ENCODE results near the gene BEND3. TPM values are rescaled to one million over a fixed set of nuclear protein-coding genes. Genes with fewer than 3 reads are reported as not detected.

BEND3 gene
- total and polyA plus RNA-seq, 2 of the 8 experiments (the other 6 are each of a cell fraction or from before 2014, with no cell fraction given): 25.2 to 38.8 TPM

- no peaks in the 10 kb centered on the region for H3K79me2 ChIP-seq (ENCODE audit: control insufficient read depth in 1 of 2, insufficient read depth in 2 of 2, low read length in 2 of 2)
- 94% methylated on average over 8 of the region's 8 CpGs; no CpG with 5 or more reads in 1 of the 2 experiments for WGBS, 2 experiments (ENCODE audit: extremely low coverage in 1 of 2, insufficient coverage in 1 of 2, insufficient read length in 1 of 2, insufficient replicate concordance in 2 of 2, low coverage in 1 of 2, low lambda C conversion rate in 2 of 2, missing lambda C conversion rate in 1 of 2)
- H3K4me1 ChIP-seq (replicated peaks in 1 of 4; ENCODE audit: control insufficient read depth in 3 of 4, insufficient read depth in 4 of 4, low read length in 3 of 4): peaks cover 5 to 10% (median 8%) of the 10 kb centered on the region in 4 experiments; a peak in 6 of 7 replicates
- no peak overlapping the region for H3K27ac ChIP-seq (ENCODE audit: low read depth, low read length)
- H2BK20ac ChIP-seq (ENCODE audit: low read length): no peak overlapping the region
- H3K36me3 ChIP-seq (ENCODE audit: control insufficient read depth in 2 of 4, insufficient read depth in 4 of 4, low read length in 3 of 4): no peaks in the 10 kb centered on the region
- no peak overlapping the region for H2BK12ac ChIP-seq (ENCODE audit: low read depth, low read length)
- no peak overlapping the region for H3K14ac ChIP-seq (ENCODE audit: insufficient read length)
- FAIRE-seq: no peak
- H2AK5ac ChIP-seq (ENCODE audit: low read depth, low read length): no peak overlapping the region
- no peaks in the 10 kb centered on the region for H3K23me2 ChIP-seq (ENCODE audit: low read depth, low read length)
- no peak overlapping the region for H3K9ac ChIP-seq (replicated peaks in 1 of 4; ENCODE audit: extremely low read depth in 1 of 4, low read depth in 3 of 4, low read length in 3 of 4)
- H4K91ac ChIP-seq (replicated peaks; ENCODE audit: insufficient read length, low read length): no peak overlapping the region
- no peak for TF ChIP-seq POU5F1 (IDR thresholded peaks at IDR 0.05; ENCODE audit: low read depth, low read length)
- no peak for TF ChIP-seq CBX8 (IDR thresholded peaks at IDR 0.05; ENCODE audit: borderline replicate concordance, low read depth, low read length)
- TF ChIP-seq SP2 (IDR thresholded peaks at IDR 0.05; ENCODE audit: low read length): no peak
- no peak for TF ChIP-seq ASH2L (IDR thresholded peaks at IDR 0.05; ENCODE audit: low read length)
- no peak for TF ChIP-seq USF2 (IDR thresholded peaks at IDR 0.05; ENCODE audit: low read length)
- TF ChIP-seq RBBP5 (IDR thresholded peaks at IDR 0.05; ENCODE audit: borderline replicate concordance, low read depth, low read length): no peak
- TF ChIP-seq SIN3A (conservative IDR thresholded peaks at IDR 0.05 in 1 of 2, IDR thresholded peaks at IDR 0.05 in 1 of 2; ENCODE audit: low read depth in 1 of 2, low read length in 2 of 2): no peak
- no peaks in the 10 kb centered on the region for H3K27me3 ChIP-seq (replicated peaks in 1 of 4; ENCODE audit: control insufficient read depth in 3 of 4, extremely low read depth in 1 of 4, insufficient read depth in 3 of 4, low read length in 3 of 4)
- no peak overlapping the region for H3K56ac ChIP-seq (replicated peaks; ENCODE audit: insufficient read length, low read depth, low read length)
- H4K8ac ChIP-seq (ENCODE audit: extremely low read depth, insufficient read depth, low read length): no peak overlapping the region
- H3K23ac ChIP-seq (ENCODE audit: insufficient read length): no peak overlapping the region
- no peak overlapping the region for H4K5ac ChIP-seq (ENCODE audit: insufficient read length, low read depth, low read length)
- H3K79me1 ChIP-seq (ENCODE audit: low read depth, low read length): no peaks in the 10 kb centered on the region
- CTCF ChIA-PET (ENCODE audit: partially characterized antibody): interaction anchor here (0.6 to 1.4 kb wide), 4 partner anchors 40 to 545 kb away, joined by 3 to 4 read pairs (median 3); no protein-coding TSS in a partner anchor
- H3K4me2 ChIP-seq (ENCODE audit: insufficient read depth in 1 of 2, low read depth in 2 of 2, low read length in 2 of 2): no peak overlapping the region
- no peak overlapping the region for H2BK15ac ChIP-seq (ENCODE audit: low read length)
- H3K18ac ChIP-seq (ENCODE audit: extremely low read depth, low read length): no peak overlapping the region; the same call in 1 of the 2 replicates
- H2BK5ac ChIP-seq (ENCODE audit: low read depth, low read length): no peak overlapping the region
- no peak overlapping the region for H3K4ac ChIP-seq (replicated peaks; ENCODE audit: insufficient read length, low read depth, low read length)
- no peaks in the 10 kb centered on the region for H4K20me1 ChIP-seq (replicated peaks in 1 of 2; ENCODE audit: control insufficient read depth in 1 of 2, insufficient read depth in 2 of 2, low read length in 2 of 2)
- POLR2A ChIA-PET (ENCODE audit: partially characterized antibody): no interaction called here
- H2AFZ ChIP-seq (ENCODE audit: low read length): no peak overlapping the region
- DNase-seq (ENCODE audit: low read depth in 1 of 2, low spot score in 2 of 2): no peak
- no peaks in the 10 kb centered on the region for H3K9me3 ChIP-seq (ENCODE audit: insufficient read depth in 2 of 2, low read depth in 1 of 2, low read length in 1 of 2)
- H3K4me3 ChIP-seq (ENCODE audit: extremely low read depth in 1 of 4, insufficient read depth in 2 of 4, low read depth in 3 of 4, low read length in 4 of 4): no peak overlapping the region
- H2BK120ac ChIP-seq (replicated peaks; ENCODE audit: low read depth, low read length): no peak overlapping the region
Observed at GRCh38 chr6:107152638-107153430, 37.5 kb upstream of the BEND3 start.
